Small intestine (tissue), 7 donors: ENCODE results near the gene IPO13. TPM values are rescaled to one million over a fixed set of nuclear protein-coding genes. Genes with fewer than 3 reads are reported as not detected.

Experiments
- DNase-seq, 2 donors: peaks; one replicate each; pipeline versions ENCODE4 v3.0.0 to v3.0.0-alpha.2; 2013
- FAIRE-seq: peaks from 2 replicates; lab custom pipeline; 2012; peaks lifted over from hg19 to GRCh38; lab: Jason Lieb, UNC
- H3K27ac ChIP-seq, 3 donors: one replicate each; pipeline ENCODE4 v1.5.1; 2013; ENCODE audit warnings: low read length in 2 of 3, mild to moderate bottlenecking in 2 of 3, control low read depth in 1 of 3, inconsistent platforms in 1 of 3, low read depth in 1 of 3, moderate library complexity in 1 of 3
- H3K27me3 ChIP-seq, 3 donors: one replicate each; pipeline ENCODE4 v1.6.1; 2013; ENCODE audit warnings: low read length in 3 of 3, inconsistent platforms in 1 of 3; ENCODE audit not compliant: control insufficient read depth in 3 of 3, insufficient read depth in 3 of 3
- H3K36me3 ChIP-seq, 3 donors: one replicate each; pipeline ENCODE4 v1.6.1; 2013; ENCODE audit warnings: low read length in 3 of 3, inconsistent platforms in 1 of 3, low read depth in 1 of 3, mild to moderate bottlenecking in 1 of 3, moderate library complexity in 1 of 3; ENCODE audit not compliant: control insufficient read depth in 3 of 3, insufficient read depth in 2 of 3
- H3K4me1 ChIP-seq, 3 donors: one replicate each; pipeline ENCODE4 v1.6.1; 2013; ENCODE audit warnings: low read length in 2 of 3, inconsistent platforms in 1 of 3, low read depth in 1 of 3, mild to moderate bottlenecking in 1 of 3, moderate library complexity in 1 of 3; ENCODE audit not compliant: control insufficient read depth in 3 of 3, insufficient read depth in 2 of 3
- H3K4me3 ChIP-seq, 3 donors: one replicate each; pipeline ENCODE4 v1.5.1; 2013; ENCODE audit warnings: low read length in 3 of 3, control low read depth in 1 of 3, inconsistent platforms in 1 of 3, low read depth in 1 of 3, mild to moderate bottlenecking in 1 of 3, moderate library complexity in 1 of 3
- H3K9me3 ChIP-seq, 2 donors: one replicate each; pipeline ENCODE4 v1.6.1; 2013; ENCODE audit warnings: low read depth in 1 of 2, low read length in 1 of 2; ENCODE audit not compliant: control insufficient read depth in 2 of 2, insufficient read depth in 1 of 2
- WGBS, 3 donors: extraction: QIAGEN DNeasy Blood & Tissue Kit; methylation state at CpG; one replicate each; pipeline ENCODE4 v1.1.7; 2013; 5-methylcytosine and 5-hydroxymethylcytosine counted together
- polyA plus RNA-seq, 4 donors: library from polyadenylated mRNA; stranded (reverse) in 3 of 4; unstranded in 1 of 4; fragments of 200-250 nt in 3 of 4; fragments of 120-200 nt in 1 of 4; gene quantifications; one replicate each; pipeline versions ENCODE4 v1.2.1 to v1.2.3, GENCODE V29; 2013
- donor health status: healthy with polysubstance abuse.
- donor health status: control.
- donor health status: control.
- donor health status: Bipolar disorder and iron deficiency.
- donor health status: healthy.

IPO13 gene
- polyA plus RNA-seq, 4 donors: 14.2 to 24.8 (median 20.1) TPM

GRCh38 chr1:43942411-43942810 lies 4.3 kb upstream of the IPO13 start:
- no peak overlapping the region for H3K27ac ChIP-seq
- FAIRE-seq: no peak
- 89 to 97% (median 97%) methylated on average over 3 of the region's 3 CpGs for WGBS, 3 donors

GRCh38 chr1:43944860-43945259 lies 1.9 kb upstream of the IPO13 start:
- 87 to 100% (median 96%) methylated on average over 1 of the region's 1 CpG for WGBS, 3 donors

More at GRCh38 chr1:43942411-43942810, 4.3 kb upstream of the IPO13 start:
- DNase-seq: no peak
- no peak overlapping the region for H3K4me3 ChIP-seq
- no peaks in the 10 kb centered on the region for H3K27me3 ChIP-seq
- peaks cover 0 to 2% (median 2%) of the 10 kb centered on the region in 3 donors for H3K36me3 ChIP-seq
- peaks cover 0 to 5% (median 2%) of the 10 kb centered on the region in 3 donors for H3K4me1 ChIP-seq
- no peaks in the 10 kb centered on the region for H3K9me3 ChIP-seq

DNA sequence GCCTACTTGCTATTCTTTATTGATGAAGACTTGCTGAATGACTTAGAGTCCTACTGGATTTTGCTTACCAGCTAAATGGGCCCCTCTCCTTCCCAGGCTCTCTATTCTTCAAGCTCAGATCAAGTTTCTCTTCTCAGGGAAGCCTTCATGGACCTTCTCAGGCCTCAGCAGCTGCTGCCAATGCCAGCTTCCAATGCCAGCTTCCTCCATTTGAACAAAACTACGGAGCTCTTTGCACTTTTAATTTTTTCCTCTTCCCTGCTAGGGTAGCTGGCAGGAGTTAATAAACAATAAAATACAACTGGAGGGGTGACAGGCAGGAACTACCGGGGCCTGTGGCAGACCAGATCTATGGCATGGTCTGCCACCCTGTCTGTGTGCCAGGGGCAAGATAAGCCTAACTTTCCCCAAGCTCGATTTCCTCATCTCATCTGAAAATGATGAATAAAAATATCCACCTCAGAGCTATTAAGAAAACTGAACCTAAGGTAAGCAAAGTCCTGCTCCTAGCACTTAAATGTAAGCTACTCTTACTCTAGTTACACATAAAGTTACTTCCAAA lies 995 bp upstream of the IPO13 start:
- peak overlapping the region in 2 of 3 donors; percentile 81 for H3K4me3 ChIP-seq
- no peaks in the 10 kb centered on the region for H3K9me3 ChIP-seq
- no peak for FAIRE-seq
- H3K27ac ChIP-seq: peak overlapping the region in 2 of 3 donors; percentile 29 to 99
- WGBS, 3 donors: 0 to 7% (median 3%) methylated on average over 3 of the region's 3 CpGs
- H3K36me3 ChIP-seq: peaks cover 0 to 13% (median 2%) of the 10 kb centered on the region in 3 donors
- no peaks in the 10 kb centered on the region for H3K27me3 ChIP-seq
- no peak for DNase-seq
- peaks cover 0 to 19% (median 4%) of the 10 kb centered on the region in 3 donors for H3K4me1 ChIP-seq

More at GRCh38 chr1:43944860-43945259, 1.9 kb upstream of the IPO13 start:
- DNase-seq (no peak), FAIRE-seq (no peak)
- Histone ChIP-seq H3K4me1 (peaks cover 0 to 19% (median 4%) of the 10 kb centered on the region in 3 donors), H3K36me3 (peaks cover 0 to 11% (median 2%) of the 10 kb centered on the region in 3 donors), H3K27ac (no peak overlapping the region), H3K4me3 (no peak overlapping the region), H3K9me3 (no peaks in the 10 kb centered on the region), H3K27me3 (no peaks in the 10 kb centered on the region)

DNA sequence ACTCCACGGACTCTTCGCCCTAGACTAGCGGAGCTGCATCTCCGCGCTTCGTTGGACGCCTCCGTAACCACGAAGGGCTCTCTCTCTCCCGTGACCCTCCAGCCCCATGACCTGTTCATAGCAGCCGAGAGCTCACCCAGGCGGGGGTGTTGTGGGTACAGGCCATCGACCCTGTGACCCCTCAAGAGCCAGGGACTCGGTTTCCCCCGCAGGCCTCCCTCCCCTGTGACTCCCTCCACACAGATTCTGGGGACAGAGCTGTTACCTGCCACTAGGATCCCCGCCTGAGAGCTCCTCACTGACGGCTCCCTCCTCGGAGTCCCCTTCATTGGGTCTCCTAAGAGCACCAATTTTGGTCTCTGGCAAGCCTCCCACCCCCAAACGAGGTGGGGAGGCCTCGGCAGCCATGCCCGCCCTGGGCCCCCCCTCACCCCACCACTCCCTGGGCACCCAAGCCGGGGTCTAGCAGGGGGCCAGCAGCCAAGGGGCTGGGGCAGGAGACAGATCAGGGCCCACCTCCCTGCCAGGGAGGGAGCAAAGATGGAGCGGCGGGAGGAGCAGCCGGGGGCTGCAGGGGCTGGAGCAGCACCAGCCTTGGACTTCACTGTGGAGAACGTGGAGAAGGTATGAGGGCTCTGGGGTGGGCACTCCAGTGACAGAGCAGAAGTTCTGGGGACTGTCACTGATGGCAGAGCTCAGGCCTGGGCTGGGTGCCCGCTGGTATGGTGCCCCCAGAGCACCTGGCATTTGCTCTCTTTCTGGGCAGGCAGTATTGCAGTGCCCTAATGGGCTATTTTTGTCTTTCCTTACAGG lies 517 bp downstream of the IPO13 start:
- H3K9me3 ChIP-seq: no peaks in the 10 kb centered on the region
- H3K36me3 ChIP-seq: peaks cover 0 to 17% (median 2%) of the 10 kb centered on the region in 3 donors
- H3K27ac ChIP-seq: peak overlapping the region; percentile 73 to 99 (median 86)
- FAIRE-seq (no peak), DNase-seq (no peak)
- no peaks in the 10 kb centered on the region for H3K27me3 ChIP-seq
- H3K4me3 ChIP-seq: peak overlapping the region; percentile 55 to 81 (median 81)
- peaks cover 0 to 19% (median 4%) of the 10 kb centered on the region in 3 donors for H3K4me1 ChIP-seq
- WGBS, 3 donors: 2 to 6% (median 5%) methylated on average over 25 to 27 of the region's 27 CpGs

DNA sequence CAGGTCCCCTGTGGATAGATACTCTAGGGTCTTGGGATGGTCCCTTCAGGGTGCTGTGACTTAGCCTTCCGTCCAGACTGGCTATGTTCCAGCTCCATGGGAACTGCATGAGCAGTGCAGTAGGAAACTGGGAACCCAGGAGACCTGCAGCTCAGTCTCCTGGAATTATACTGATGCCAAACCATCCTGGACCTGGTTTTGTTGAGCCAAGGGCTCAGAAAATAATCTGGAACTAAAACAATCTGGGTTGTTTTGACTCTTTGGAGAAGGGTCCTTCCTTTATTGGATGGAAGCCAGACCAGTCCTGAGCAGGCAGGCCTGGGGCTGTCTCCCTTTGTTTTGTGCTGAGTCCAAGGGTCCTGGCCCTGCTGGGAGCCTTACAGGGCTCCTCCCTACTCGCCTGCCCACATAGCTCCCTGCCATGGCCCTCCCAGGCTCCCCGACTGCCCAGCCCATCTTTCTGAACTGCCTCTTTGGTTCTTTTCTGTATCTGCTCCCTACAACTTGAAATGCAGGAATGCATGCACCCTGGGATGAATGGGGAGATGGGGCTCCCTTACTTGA lies 1.2 kb downstream of the IPO13 start:
- peaks cover 0 to 19% (median 4%) of the 10 kb centered on the region in 3 donors for H3K4me1 ChIP-seq
- DNase-seq (peak; percentile 22 to 24), FAIRE-seq (no peak)
- no peaks in the 10 kb centered on the region for H3K9me3 ChIP-seq
- H3K4me3 ChIP-seq: peak overlapping the region in 2 of 3 donors; percentile 81
- WGBS, 3 donors: 12 to 30% (median 21%) methylated on average over 3 of the region's 3 CpGs
- peaks cover 0 to 20% (median 2%) of the 10 kb centered on the region in 3 donors for H3K36me3 ChIP-seq
- H3K27me3 ChIP-seq: no peaks in the 10 kb centered on the region
- no peak overlapping the region for H3K27ac ChIP-seq

GRCh38 chr1:43949678-43950077 lies 2.9 kb downstream of the IPO13 start:
- no peak overlapping the region for H3K27ac ChIP-seq
- no peaks in the 10 kb centered on the region for H3K9me3 ChIP-seq
- FAIRE-seq (no peak), DNase-seq (no peak)
- H3K4me1 ChIP-seq: peaks cover 0 to 19% (median 4%) of the 10 kb centered on the region in 3 donors
- 80 to 91% (median 90%) methylated on average over 13 of the region's 13 CpGs for WGBS, 3 donors
- peaks cover 0 to 27% (median 0%) of the 10 kb centered on the region in 3 donors for H3K36me3 ChIP-seq
- H3K4me3 ChIP-seq: no peak overlapping the region
- H3K27me3 ChIP-seq: no peaks in the 10 kb centered on the region

- H3K36me3 ChIP-seq: peaks cover 0 to 30% (median 1%) of the 10 kb centered on the region in 3 donors
- FAIRE-seq (no peak), DNase-seq (no peak)
- H3K9me3 ChIP-seq: no peaks in the 10 kb centered on the region
- H3K4me1 ChIP-seq: peaks cover 0 to 15% (median 2%) of the 10 kb centered on the region in 3 donors
- no peak overlapping the region for H3K4me3 ChIP-seq
- H3K27me3 ChIP-seq: no peaks in the 10 kb centered on the region
- no peak overlapping the region for H3K27ac ChIP-seq
- WGBS, 3 donors: 92 to 96% (median 93%) methylated on average over 4 of the region's 4 CpGs
These were observed 4.6 kb downstream of the IPO13 start for GRCh38 chr1:43951021-43951985.
